Measurements from ENCODE around the gene TMPRSS7. TPM values are rescaled to one million over a fixed set of nuclear protein-coding genes. Genes with fewer than 3 reads are reported as not detected.

The TMPRSS7 gene
- total RNA-seq, 1 donor from 2014 or later = under 0.01 TPM

- Histone ChIP-seq H3K36me3 (ENCODE audit: control insufficient read depth, insufficient read depth, low read length) (no peaks in the 10 kb centered on the region), H3K4me3 (ENCODE audit: low read depth, low read length) (no peak overlapping the region), H3K27me3 (ENCODE audit: control insufficient read depth, insufficient read depth, low read length) (no peaks in the 10 kb centered on the region)
- DNase-seq (ENCODE audit: low read depth) (no peak), FAIRE-seq (no peak)
- no peak for TF ChIP-seq CTCF (IDR thresholded peaks at IDR 0.05; ENCODE audit: insufficient read depth, low read length, severe bottlenecking)
Observed at GRCh38 chr3:112041321-112041720, 6.8 kb downstream of the TMPRSS7 start.

GRCh38 chr3:112042842-112043280 lies 8.3 kb downstream of the TMPRSS7 start:
- FAIRE-seq = no peak

GRCh38 chr3:112043621-112044201 lies 9.2 kb downstream of the TMPRSS7 start:
- peak; percentile 83 for TF ChIP-seq CTCF (IDR thresholded peaks at IDR 0.05; ENCODE audit: insufficient read depth, low read length, severe bottlenecking)
- FAIRE-seq = no peak
- H3K4me3 ChIP-seq (ENCODE audit: low read depth, low read length) = no peak overlapping the region

More at GRCh38 chr3:112042842-112043280, 8.3 kb downstream of the TMPRSS7 start:
- Histone ChIP-seq H3K36me3 (ENCODE audit: control insufficient read depth, insufficient read depth, low read length) (no peaks in the 10 kb centered on the region), H3K4me3 (ENCODE audit: low read depth, low read length) (no peak overlapping the region), H3K27me3 (ENCODE audit: control insufficient read depth, insufficient read depth, low read length) (no peaks in the 10 kb centered on the region)
- TF ChIP-seq CTCF (IDR thresholded peaks at IDR 0.05; ENCODE audit: insufficient read depth, low read length, severe bottlenecking) = no peak
- peak; percentile 52 for DNase-seq (ENCODE audit: low read depth)

GRCh38 chr3:112046599-112046998 lies 12.1 kb downstream of the TMPRSS7 start:
- DNase-seq (ENCODE audit: low read depth) = peak; percentile 81
- no peak for FAIRE-seq
- TF ChIP-seq CTCF (IDR thresholded peaks at IDR 0.05; ENCODE audit: insufficient read depth, low read length, severe bottlenecking) = no peak
- no peaks in the 10 kb centered on the region for H3K36me3 ChIP-seq (ENCODE audit: control insufficient read depth, insufficient read depth, low read length)
- no peaks in the 10 kb centered on the region for H3K27me3 ChIP-seq (ENCODE audit: control insufficient read depth, insufficient read depth, low read length)
- H3K4me3 ChIP-seq (ENCODE audit: low read depth, low read length) = no peak overlapping the region

More at GRCh38 chr3:112043621-112044201, 9.2 kb downstream of the TMPRSS7 start:
- no peaks in the 10 kb centered on the region for H3K36me3 ChIP-seq (ENCODE audit: control insufficient read depth, insufficient read depth, low read length)
- peak; percentile 66 for DNase-seq (ENCODE audit: low read depth)
- H3K27me3 ChIP-seq (ENCODE audit: control insufficient read depth, insufficient read depth, low read length) = no peaks in the 10 kb centered on the region

GRCh38 chr3:112047264-112047663 lies 12.7 kb downstream of the TMPRSS7 start:
- Histone ChIP-seq H3K27me3 (ENCODE audit: control insufficient read depth, insufficient read depth, low read length) (no peaks in the 10 kb centered on the region), H3K36me3 (ENCODE audit: control insufficient read depth, insufficient read depth, low read length) (no peaks in the 10 kb centered on the region), H3K4me3 (ENCODE audit: low read depth, low read length) (no peak overlapping the region)
- FAIRE-seq = no peak
- TF ChIP-seq CTCF (IDR thresholded peaks at IDR 0.05; ENCODE audit: insufficient read depth, low read length, severe bottlenecking) = no peak
- DNase-seq (ENCODE audit: low read depth) = no peak

DNA sequence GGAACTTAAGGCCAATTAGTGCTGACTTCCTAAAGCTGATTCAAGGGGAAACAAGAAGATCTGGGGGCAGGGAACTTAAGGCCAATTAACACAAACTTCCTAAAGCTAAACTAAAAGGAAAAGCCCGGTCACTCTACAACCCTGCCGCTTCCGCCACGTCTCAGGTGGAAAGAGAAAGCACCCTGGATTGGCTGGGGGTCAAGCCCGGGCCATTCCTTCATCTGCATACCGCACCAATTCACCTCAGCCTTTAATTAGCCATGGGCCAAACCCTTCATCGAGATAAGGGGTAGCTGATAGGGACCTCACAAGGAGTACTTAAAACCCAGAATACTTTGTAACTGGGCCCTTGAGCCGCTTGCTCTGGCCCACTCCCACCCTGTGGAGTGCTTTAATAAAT lies 14.4 kb downstream of the TMPRSS7 start:
- no peaks in the 10 kb centered on the region for H3K36me3 ChIP-seq (ENCODE audit: control insufficient read depth, insufficient read depth, low read length)
- no peak overlapping the region for H3K4me3 ChIP-seq (ENCODE audit: low read depth, low read length)
- FAIRE-seq (no peak), DNase-seq (ENCODE audit: low read depth) (no peak)
- no peak for TF ChIP-seq CTCF (IDR thresholded peaks at IDR 0.05; ENCODE audit: insufficient read depth, low read length, severe bottlenecking)
- no peaks in the 10 kb centered on the region for H3K27me3 ChIP-seq (ENCODE audit: control insufficient read depth, insufficient read depth, low read length)

Measured in bronchial epithelial cell (primary cell).